K562 (cell line): ENCODE measurements around the gene PDE6B. TPM values are rescaled to one million over a fixed set of nuclear protein-coding genes. Genes with fewer than 3 reads are reported as not detected.

Source experiments
- CGGBP1 ChIP-seq: fragments of 250-450 bp; sonication (Bioruptor Pico); IDR thresholded peaks from 2 replicates; pipeline ENCODE4 v1.9.0; 2021; ENCODE audit warnings: mild to moderate bottlenecking
- ZNF407 ChIP-seq: fragments of 450-650 bp; IDR thresholded peaks from 2 replicates; pipeline ENCODE4 v1.6.1; 2016; ENCODE audit warnings: low read depth
- polyA plus RNA-seq, 8 experiments: library from polyadenylated mRNA; depleted of rRNA in 4 of 8; stranded (reverse) in 5 of 8; unstranded in 3 of 8; fragments of >200 nt; fragmentation: Nextera tagmentation in 2 of 8; fragmentation: Illumina TruSeq in 1 of 8; extraction: Ambion mirVana in 2 of 8; extraction: Trizol in 1 of 8; gene quantifications; 2 replicates each; pipeline versions ENCODE4 v1.2.1 to v1.2.3, GENCODE V29; 2011 to 2014; ENCODE audit warnings: inconsistent platforms in 1 of 8, missing spikeins in 1 of 8
- total RNA-seq, 7 experiments: library from RNA; depleted of rRNA in 6 of 7; stranded (reverse); fragments of >200 nt in 6 of 7; fragmentation: Illumina TruSeq in 2 of 7; extraction: Trizol in 2 of 7; gene quantifications; 2 replicates each; pipeline versions ENCODE4 v1.2.1 to v1.2.3, GENCODE V29; 2011 to 2021; ENCODE audit warnings: low replicate concordance in 1 of 7

PDE6B gene
- total and polyA plus RNA-seq, 9 of the 15 experiments (the other 6 are each of a cell fraction or from before 2014, with no cell fraction given) = 0.04 TPM; not detected in 8

- TF ChIP-seq ZNF407 (no peak), CGGBP1 (CRISPR knock-in tag) (no peak)
- TF ChIP-seq, all 486 proteins: peak for 0
Observed at GRCh38 chr4:654871-655463, 29.6 kb downstream of the PDE6B start (continued).
